ACC112 (cell line): ENCODE results near the gene OSBPL10.

Source experiments
- H2AFZ ChIP-seq: fragments of 200-600 bp; sonication (generic); one replicate; pipeline ENCODE4 v1.6.0; 2017; ENCODE audit warnings: antibody characterized with exemption, low read length; ENCODE audit not compliant: unreplicated experiment
- H3K27ac ChIP-seq: fragments of 200-600 bp; sonication (generic); 2 replicates; pipeline ENCODE4 v1.5.1; 2014; ENCODE audit warnings: low read depth, mild to moderate bottlenecking, antibody characterized with exemption, low read length, moderate library complexity
- H3K27me3 ChIP-seq: fragments of 200-600 bp; sonication (generic); 2 replicates; pipeline ENCODE4 v1.6.1; 2014; ENCODE audit warnings: mild to moderate bottlenecking, antibody characterized with exemption, low read length, moderate library complexity, mixed read lengths; ENCODE audit not compliant: insufficient read depth
- H3K36me3 ChIP-seq: fragments of 200-600 bp; sonication (generic); 2 replicates; pipeline ENCODE4 v1.6.1; 2016; ENCODE audit warnings: mild to moderate bottlenecking, antibody characterized with exemption, low read length, moderate library complexity, mixed read lengths; ENCODE audit not compliant: insufficient read depth
- H3K4me1 ChIP-seq: fragments of 200-600 bp; sonication (generic); one replicate; pipeline ENCODE4 v1.6.1; 2016; ENCODE audit warnings: low read length, mixed read lengths; ENCODE audit not compliant: insufficient read depth, unreplicated experiment, control insufficient read depth
- H3K4me3 ChIP-seq: fragments of 200-600 bp; sonication (generic); 2 replicates; pipeline ENCODE4 v1.5.1; 2014; ENCODE audit warnings: mild to moderate bottlenecking, low read depth, low read length
- H3K79me2 ChIP-seq: fragments of 200-600 bp; sonication (generic); one replicate; pipeline ENCODE4 v1.6.0; 2016; ENCODE audit warnings: low read length; ENCODE audit not compliant: control insufficient read depth, unreplicated experiment, insufficient read depth

The OSBPL10 gene

GRCh38 chr3:31859245-31859644, 121.8 kb downstream of the OSBPL10 start:
- Histone ChIP-seq H3K36me3 (no peaks in the 10 kb centered on the region), H3K4me3 (no peak overlapping the region), H2AFZ (no peak overlapping the region), H3K27ac (no peak overlapping the region), H3K4me1 (peaks cover 10% of the 10 kb centered on the region), H3K79me2 (no peaks in the 10 kb centered on the region), H3K27me3 (no peaks in the 10 kb centered on the region)

DNA sequence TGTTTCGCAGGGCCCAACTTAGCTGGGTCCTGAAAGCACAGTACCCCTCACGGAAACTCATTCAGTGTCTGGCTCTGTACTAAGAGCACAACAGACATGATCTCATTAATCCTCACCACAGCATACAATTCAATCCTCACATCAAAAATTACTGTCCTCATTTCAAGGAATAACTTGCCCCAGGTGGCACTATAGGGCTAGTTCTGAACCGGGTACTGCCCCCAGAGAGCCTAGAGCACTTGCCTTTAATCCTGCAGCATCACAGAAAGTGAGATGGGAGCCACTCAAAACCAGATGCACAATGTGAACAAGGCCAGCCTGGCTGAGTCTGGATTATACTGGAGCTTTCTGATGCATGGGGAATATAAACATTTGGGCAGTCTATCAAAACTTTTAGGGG, 122.6 kb downstream of the OSBPL10 start:
- Histone ChIP-seq H2AFZ (no peak overlapping the region), H3K27ac (no peak overlapping the region), H3K27me3 (no peaks in the 10 kb centered on the region), H3K4me1 (peaks cover 10% of the 10 kb centered on the region), H3K4me3 (no peak overlapping the region), H3K36me3 (no peaks in the 10 kb centered on the region), H3K79me2 (no peaks in the 10 kb centered on the region)

GRCh38 chr3:31853580-31853979, 127.5 kb downstream of the OSBPL10 start:
- H3K27me3 ChIP-seq, result no peaks in the 10 kb centered on the region
- H3K4me3 ChIP-seq, result no peak overlapping the region
- H2AFZ ChIP-seq, result no peak overlapping the region
- H3K36me3 ChIP-seq, result no peaks in the 10 kb centered on the region
- H3K79me2 ChIP-seq, result no peaks in the 10 kb centered on the region
- H3K4me1 ChIP-seq, result no peaks in the 10 kb centered on the region
- no peak overlapping the region for H3K27ac ChIP-seq

DNA sequence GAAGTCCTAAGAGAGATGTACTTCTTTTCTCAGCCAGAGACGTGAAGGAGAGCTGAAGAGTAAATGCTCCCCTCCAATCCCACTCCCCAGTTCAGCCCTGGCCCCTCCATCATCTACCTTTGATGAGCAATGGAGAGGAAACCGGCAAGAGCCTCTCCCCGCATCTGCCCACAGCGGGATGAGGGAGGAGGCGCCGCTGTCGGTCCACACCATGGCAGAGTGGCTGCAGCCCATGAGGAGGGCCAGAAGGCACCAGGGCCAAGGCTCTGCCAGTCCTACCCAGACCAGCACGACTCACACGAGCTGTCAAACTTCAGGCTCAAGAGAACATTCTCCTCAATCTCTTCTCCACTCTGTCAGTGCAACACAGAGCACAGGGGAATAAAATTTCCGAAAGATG, 129.8 kb downstream of the OSBPL10 start:
- Histone ChIP-seq H3K27ac (no peak overlapping the region), H3K36me3 (no peaks in the 10 kb centered on the region), H3K4me1 (no peaks in the 10 kb centered on the region), H2AFZ (no peak overlapping the region), H3K27me3 (no peaks in the 10 kb centered on the region), H3K4me3 (no peak overlapping the region), H3K79me2 (no peaks in the 10 kb centered on the region)

DNA sequence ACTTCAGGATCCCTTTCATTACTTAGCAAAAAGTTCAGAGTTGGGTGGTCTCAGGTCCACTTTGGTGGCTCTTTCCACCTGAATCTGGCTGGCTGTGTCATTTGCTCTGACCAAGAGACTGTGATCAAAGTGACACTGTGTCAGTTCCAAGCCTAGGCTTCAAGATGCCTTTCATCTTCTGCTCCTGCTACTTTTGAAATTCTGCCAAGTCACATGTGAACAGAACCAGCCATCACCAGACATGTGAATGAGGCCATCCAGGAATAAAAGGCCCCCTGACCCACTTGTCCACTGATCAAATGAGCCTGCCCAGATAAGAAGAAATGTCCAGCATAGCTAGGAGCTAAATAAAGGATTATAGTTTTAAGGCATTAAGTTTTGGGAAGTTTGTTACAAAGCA, 132.2 kb downstream of the OSBPL10 start:
- no peak overlapping the region for H2AFZ ChIP-seq
- H3K79me2 ChIP-seq, result no peaks in the 10 kb centered on the region
- H3K4me1 ChIP-seq, result no peaks in the 10 kb centered on the region
- H3K4me3 ChIP-seq, result no peak overlapping the region
- H3K36me3 ChIP-seq, result no peaks in the 10 kb centered on the region
- no peaks in the 10 kb centered on the region for H3K27me3 ChIP-seq
- no peak overlapping the region for H3K27ac ChIP-seq

DNA sequence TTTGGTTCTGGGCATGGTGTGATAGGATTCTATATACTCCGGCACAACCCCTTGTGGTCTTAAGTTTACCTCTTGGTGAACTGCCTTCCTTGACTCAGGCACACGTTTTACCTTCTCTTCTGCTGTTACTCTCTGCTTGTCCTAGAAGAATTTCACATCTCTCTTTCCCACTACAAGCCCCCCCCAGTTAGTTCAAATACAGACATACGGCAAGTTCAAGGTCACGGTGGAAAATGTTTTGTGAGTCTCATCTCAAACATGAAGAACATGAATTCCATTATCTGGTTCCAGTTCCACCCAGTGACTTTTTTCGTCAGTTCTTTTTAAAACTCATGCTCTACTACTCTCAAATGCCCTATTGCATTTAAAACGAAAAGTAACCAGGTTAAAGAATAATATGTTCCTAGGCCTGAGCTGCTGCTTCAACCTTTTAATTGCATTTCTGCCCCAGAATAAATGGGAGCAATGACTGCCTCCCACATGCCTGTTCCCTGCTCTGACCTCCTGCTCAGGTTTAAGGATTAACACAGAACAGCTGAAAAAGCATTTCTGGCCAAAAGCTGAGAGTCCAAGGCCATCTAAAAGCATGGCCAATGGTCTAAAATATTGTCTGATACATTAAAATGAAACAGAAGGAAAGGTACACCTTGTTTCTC, 132.8 kb downstream of the OSBPL10 start:
- Histone ChIP-seq H3K27me3 (no peaks in the 10 kb centered on the region), H3K4me1 (no peaks in the 10 kb centered on the region), H3K4me3 (no peak overlapping the region), H2AFZ (no peak overlapping the region), H3K79me2 (no peaks in the 10 kb centered on the region), H3K36me3 (no peaks in the 10 kb centered on the region), H3K27ac (no peak overlapping the region)

- Histone ChIP-seq H3K4me1 (no peaks in the 10 kb centered on the region), H3K27ac (no peak overlapping the region)
Observed at GRCh38 chr3:31847760-31848159, 133.3 kb downstream of the OSBPL10 start.

DNA sequence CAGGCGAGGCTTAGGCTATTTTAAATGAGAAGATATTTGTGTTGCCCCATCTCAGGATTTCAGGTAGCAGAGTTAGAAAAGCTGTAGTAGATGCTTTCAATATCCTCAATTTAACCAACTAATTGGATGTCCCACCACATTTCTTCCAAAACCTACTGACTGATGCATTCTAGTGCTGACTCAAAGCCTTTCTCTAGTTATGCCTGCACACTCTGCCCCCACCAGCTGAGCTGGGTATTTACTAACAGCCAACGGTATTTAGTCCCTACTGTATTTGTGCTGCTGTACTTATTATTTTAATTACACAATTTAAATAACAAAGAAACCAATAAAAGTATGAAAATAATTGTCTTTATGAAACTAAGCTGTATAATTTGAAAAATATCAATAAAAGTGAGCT, 139.5 kb downstream of the OSBPL10 start:
- no peak overlapping the region for H3K27ac ChIP-seq
- no peaks in the 10 kb centered on the region for H3K4me1 ChIP-seq
- H3K4me3 ChIP-seq, result no peak overlapping the region
- no peaks in the 10 kb centered on the region for H3K36me3 ChIP-seq
- no peaks in the 10 kb centered on the region for H3K79me2 ChIP-seq
- no peaks in the 10 kb centered on the region for H3K27me3 ChIP-seq
- no peak overlapping the region for H2AFZ ChIP-seq

More at GRCh38 chr3:31847760-31848159, 133.3 kb downstream of the OSBPL10 start:
- Histone ChIP-seq H3K36me3 (no peaks in the 10 kb centered on the region), H3K79me2 (no peaks in the 10 kb centered on the region), H3K27me3 (no peaks in the 10 kb centered on the region), H2AFZ (no peak overlapping the region), H3K4me3 (no peak overlapping the region)

DNA sequence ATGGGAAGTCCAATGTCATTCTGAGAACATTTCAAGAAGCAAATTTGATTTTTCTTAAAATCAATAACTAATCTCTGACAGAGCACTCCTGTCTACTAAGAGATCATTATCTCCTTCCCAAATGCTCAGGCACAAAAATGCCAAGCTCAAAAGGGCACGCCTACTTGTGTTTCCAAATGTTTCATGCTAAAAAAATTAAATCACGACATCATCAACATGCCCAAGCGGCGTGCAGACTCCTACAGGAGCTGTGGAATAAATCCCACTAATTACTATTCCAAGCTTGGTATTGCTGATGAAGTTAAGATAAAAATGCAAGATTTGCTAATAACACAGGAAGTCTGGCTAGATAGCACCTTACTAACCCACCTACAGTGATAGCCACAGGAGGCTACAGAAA, 140.8 kb downstream of the OSBPL10 start:
- Histone ChIP-seq H2AFZ (no peak overlapping the region), H3K4me3 (no peak overlapping the region), H3K27me3 (no peaks in the 10 kb centered on the region), H3K27ac (no peak overlapping the region), H3K79me2 (no peaks in the 10 kb centered on the region), H3K4me1 (no peaks in the 10 kb centered on the region), H3K36me3 (no peaks in the 10 kb centered on the region)

DNA sequence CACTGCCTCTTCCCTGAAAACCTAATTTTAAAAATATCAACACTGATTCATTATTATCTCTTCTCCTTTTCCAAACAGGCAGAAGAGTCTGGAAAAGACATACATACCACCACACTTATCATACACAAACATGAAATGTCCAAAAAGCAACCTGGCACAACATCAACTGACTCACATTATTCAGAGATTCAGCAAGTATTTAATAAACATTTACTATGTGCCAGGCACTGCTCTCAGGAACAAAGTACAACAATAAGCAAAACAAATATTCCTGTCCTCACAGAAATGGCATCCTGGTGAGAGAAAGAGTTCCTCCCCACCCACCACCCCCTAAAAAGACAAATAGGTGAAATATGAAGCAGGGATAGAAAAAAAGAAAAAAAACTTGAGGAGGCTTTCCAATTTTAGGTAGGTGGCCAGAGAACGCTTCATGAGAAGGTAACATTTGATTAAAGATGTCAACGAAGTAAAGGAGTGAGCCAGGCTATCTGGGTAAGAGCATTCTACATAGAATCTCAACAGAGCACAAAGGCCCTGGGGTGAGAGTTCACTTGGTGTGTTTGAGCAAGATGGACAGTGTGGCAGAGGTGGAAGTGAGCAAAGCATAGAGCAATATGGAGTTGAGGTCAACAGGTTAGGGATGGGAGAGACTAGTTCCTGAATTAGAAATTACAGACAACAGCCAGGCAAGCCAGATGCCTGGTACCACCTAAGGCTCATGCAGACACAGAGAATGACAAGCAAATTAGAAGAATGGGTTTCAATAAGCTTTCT, 141.7 kb downstream of the OSBPL10 start:
- Histone ChIP-seq H3K27me3 (no peaks in the 10 kb centered on the region), H3K27ac (no peak overlapping the region), H3K4me3 (no peak overlapping the region), H3K4me1 (no peaks in the 10 kb centered on the region), H3K36me3 (no peaks in the 10 kb centered on the region), H3K79me2 (no peaks in the 10 kb centered on the region), H2AFZ (no peak overlapping the region)
